ENCODE measurements around the gene SHH. TPM values are rescaled to one million over a fixed set of nuclear protein-coding genes. Genes with fewer than 3 reads are reported as not detected.

Gene SHH
- total and polyA plus RNA-seq, 2 of the 13 experiments (the other 11 are each of a cell fraction or from before 2014, with no cell fraction given), result 1.9 to 3.4 TPM

GRCh38 chr7:155848691-155849669, 36.7 kb upstream of the SHH start:
- Histone ChIP-seq H3K4me2 (ENCODE audit: low read depth, low read length) (no peak overlapping the region), H3K36me3 (replicated peaks in 1 of 2; ENCODE audit: control insufficient read depth in 1 of 2, insufficient read depth in 2 of 2, low read length in 2 of 2) (no peaks in the 10 kb centered on the region), H3K27me3 (ENCODE audit: control insufficient read depth in 1 of 2, insufficient read depth in 2 of 2, low read length in 2 of 2) (peaks cover 6 to 68% of the 10 kb centered on the region in 2 experiments), H3K27ac (ENCODE audit: extremely low read length, insufficient read depth, low read length) (no peak overlapping the region), H3K4me1 (ENCODE audit: insufficient read depth, low read length) (peaks cover 8% of the 10 kb centered on the region), H3K4me3 (replicated peaks in 1 of 3; ENCODE audit: insufficient read depth in 1 of 3, low read depth in 2 of 3, low read length in 3 of 3) (no peak overlapping the region), H3K9me3 (ENCODE audit: low read length) (no peaks in the 10 kb centered on the region), H4K20me1 (ENCODE audit: insufficient read depth, low read length) (no peaks in the 10 kb centered on the region), H2AFZ (ENCODE audit: low read length) (no peak overlapping the region), H3K9ac (ENCODE audit: insufficient read depth, low read depth, low read length) (no peak overlapping the region), H3K79me2 (ENCODE audit: insufficient read depth, low read length) (no peaks in the 10 kb centered on the region)
- in situ Hi-C loops (cut with HindIII; ENCODE audit: extremely low pct_ligation_motif_present, low pct_unique_long_range_greater_than_20kb), result no loop called here
- ATAC-seq (no peak), DNase-seq (ENCODE audit: low spot score) (no peak), FAIRE-seq (no peak)
- intact Hi-C loops (cut with micrococcal nuclease; ENCODE audit: unreplicated experiment), result no loop called here
- CTCF ChIA-PET (ENCODE audit: low intra/inter-chr PET ratio, low total read pairs), result no interaction called here
- 33% methylated on average over 18 of the region's 18 CpGs for whole genome bisulfite sequencing (ENCODE audit: low lambda C conversion rate)
- TF ChIP-seq REL (CRISPR knock-in tag; conservative IDR thresholded peaks at IDR 0.05) (no peak), ZNF274 (CRISPR knock-in tag; IDR thresholded peaks at IDR 0.05) (no peak), NR2F2 (IDR thresholded peaks at IDR 0.05; ENCODE audit: borderline replicate concordance, low read depth) (no peak)
- no TSS peak for BruUV-seq (replicated peaks)
- POLR2A ChIA-PET, result no interaction called here

GRCh38 chr7:155847821-155848435, 35.7 kb upstream of the SHH start:
- TF ChIP-seq ZNF501 (CRISPR knock-in tag; IDR thresholded peaks at IDR 0.05) (no peak), HNRNPK (IDR thresholded peaks at IDR 0.05; ENCODE audit: low read depth, low read length, poor library complexity, severe bottlenecking) (peak; percentile 37)
- H3K79me2 ChIP-seq (ENCODE audit: insufficient read depth, low read length), result no peaks in the 10 kb centered on the region
- WGBS (ENCODE audit: low lambda C conversion rate), result 49% methylated on average over 17 of the region's 18 CpGs
- H3K4me3 ChIP-seq (replicated peaks in 1 of 3; ENCODE audit: insufficient read depth in 1 of 3, low read depth in 2 of 3, low read length in 3 of 3), result no peak overlapping the region
- peaks cover 15% of the 10 kb centered on the region for H3K4me1 ChIP-seq (ENCODE audit: insufficient read depth, low read length)
- no peaks in the 10 kb centered on the region for H3K9me3 ChIP-seq (ENCODE audit: low read length)
- in situ Hi-C loops (cut with HindIII; ENCODE audit: extremely low pct_ligation_motif_present, low pct_unique_long_range_greater_than_20kb) (no loop called here), intact Hi-C loops (cut with micrococcal nuclease; ENCODE audit: unreplicated experiment) (no loop called here)
- ATAC-seq, result no peak
- H3K27ac ChIP-seq (ENCODE audit: extremely low read length, insufficient read depth, low read length), result no peak overlapping the region
- no peak for DNase-seq (ENCODE audit: low spot score)
- H3K9ac ChIP-seq (ENCODE audit: insufficient read depth, low read depth, low read length), result no peak overlapping the region
- no TSS peak for BruUV-seq (replicated peaks)
- no peak for FAIRE-seq
- no peak overlapping the region for H3K4me2 ChIP-seq (ENCODE audit: low read depth, low read length)
- POLR2A ChIA-PET, result no interaction called here
- CTCF ChIA-PET (ENCODE audit: low intra/inter-chr PET ratio, low total read pairs), result no interaction called here
- H4K20me1 ChIP-seq (ENCODE audit: insufficient read depth, low read length), result no peaks in the 10 kb centered on the region
- peaks cover 6 to 78% of the 10 kb centered on the region in 2 experiments for H3K27me3 ChIP-seq (ENCODE audit: control insufficient read depth in 1 of 2, insufficient read depth in 2 of 2, low read length in 2 of 2)
- no peak overlapping the region for H2AFZ ChIP-seq (ENCODE audit: low read length)
- H3K36me3 ChIP-seq (replicated peaks in 1 of 2; ENCODE audit: control insufficient read depth in 1 of 2, insufficient read depth in 2 of 2, low read length in 2 of 2), result no peaks in the 10 kb centered on the region

All from HepG2 (cell line).